ENCODE data around the gene SHOX. TPM values are rescaled to one million over a fixed set of nuclear protein-coding genes. Genes with fewer than 3 reads are reported as not detected.
"Not testable (repeated sequence)": the region's sequence is repeated elsewhere in the genome, so short reads cannot be mapped to it uniquely, and the experiment has no call there.

The SHOX gene
- polyA plus RNA-seq, 1 donor (not counting 4 experiments of a cell fraction or from before 2014, with no cell fraction given), result not detected

DNA sequence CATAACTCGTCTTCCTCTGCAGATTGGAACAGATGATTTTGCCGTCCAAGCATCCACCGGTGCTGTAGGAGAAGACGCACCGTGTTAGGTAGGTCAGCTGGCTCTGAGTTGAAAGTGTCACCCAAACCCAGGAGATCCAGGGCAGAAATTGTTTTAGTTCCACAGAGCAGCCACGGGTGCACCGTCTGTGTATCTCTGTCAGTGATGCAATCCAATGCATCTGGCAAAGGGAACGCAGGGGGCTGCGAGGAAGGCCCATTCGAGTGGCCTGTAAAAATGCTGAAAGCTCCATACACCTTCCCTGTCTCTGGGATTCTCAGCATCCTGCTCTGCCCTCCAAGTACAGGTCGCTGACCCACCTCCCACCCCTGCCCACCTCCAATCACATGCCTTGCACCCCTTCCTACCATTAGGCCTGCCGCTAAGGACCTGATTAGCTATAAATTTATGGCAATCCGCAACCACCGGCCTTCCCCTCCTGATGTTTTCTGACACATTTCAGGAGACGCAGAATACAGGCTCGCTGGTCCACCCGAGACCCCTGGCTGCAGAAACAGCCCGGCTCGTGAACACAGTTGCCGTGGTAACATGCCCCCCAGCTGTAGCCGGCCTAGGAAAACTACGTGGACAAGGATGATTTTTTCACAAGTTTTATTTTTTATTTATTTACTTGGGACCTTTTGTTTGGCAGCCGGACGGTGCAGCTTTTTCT lies 39.7 kb upstream of the SHOX start:
- no peak for FAIRE-seq
- Histone ChIP-seq H3K79me2 (ENCODE audit: control insufficient read depth, insufficient read depth, low read length) (no peaks in the 10 kb centered on the region), H3K4me1 (ENCODE audit: control insufficient read depth, extremely low read depth, insufficient read depth, low read length) (no peaks in the 10 kb centered on the region), H3K27ac (ENCODE audit: control insufficient read depth, insufficient read depth, low read length) (no peak overlapping the region), H4K20me1 (ENCODE audit: control insufficient read depth, extremely low read depth, insufficient read depth, low read length) (no peaks in the 10 kb centered on the region), H3K9ac (ENCODE audit: control insufficient read depth, extremely low read depth, insufficient read depth, low read length) (no peak overlapping the region), H3K36me3 (ENCODE audit: control insufficient read depth in 2 of 2, extremely low read depth in 1 of 2, insufficient read depth in 2 of 2, low read length in 2 of 2) (no peaks in the 10 kb centered on the region), H3K9me1 (ENCODE audit: control insufficient read depth, extremely low read depth, insufficient read depth, low read length) (no peaks in the 10 kb centered on the region), H2AFZ (ENCODE audit: control insufficient read depth, low read length) (no peak overlapping the region), H3K4me2 (ENCODE audit: control insufficient read depth, extremely low read depth, insufficient read depth, low read depth, low read length) (no peak overlapping the region), H3K4me3 (ENCODE audit: control insufficient read depth in 2 of 3, extremely low read depth in 1 of 3, insufficient read depth in 2 of 3, low read depth in 1 of 3, low read length in 3 of 3) (no peak overlapping the region), H3K27me3 (ENCODE audit: control insufficient read depth, extremely low read depth, insufficient read depth, low read length) (no peaks in the 10 kb centered on the region), H3K9me3 (ENCODE audit: control insufficient read depth, low read depth, low read length) (peaks cover 5% of the 10 kb centered on the region)
- dilution Hi-C loops (cut with MboI; ENCODE audit: extremely low pct_ligation_motif_present, low sequenced_read_pairs), result no loop called here
- DNase-seq (ENCODE audit: low read depth, low spot score), result no peak
- TF ChIP-seq, protein P1, sequence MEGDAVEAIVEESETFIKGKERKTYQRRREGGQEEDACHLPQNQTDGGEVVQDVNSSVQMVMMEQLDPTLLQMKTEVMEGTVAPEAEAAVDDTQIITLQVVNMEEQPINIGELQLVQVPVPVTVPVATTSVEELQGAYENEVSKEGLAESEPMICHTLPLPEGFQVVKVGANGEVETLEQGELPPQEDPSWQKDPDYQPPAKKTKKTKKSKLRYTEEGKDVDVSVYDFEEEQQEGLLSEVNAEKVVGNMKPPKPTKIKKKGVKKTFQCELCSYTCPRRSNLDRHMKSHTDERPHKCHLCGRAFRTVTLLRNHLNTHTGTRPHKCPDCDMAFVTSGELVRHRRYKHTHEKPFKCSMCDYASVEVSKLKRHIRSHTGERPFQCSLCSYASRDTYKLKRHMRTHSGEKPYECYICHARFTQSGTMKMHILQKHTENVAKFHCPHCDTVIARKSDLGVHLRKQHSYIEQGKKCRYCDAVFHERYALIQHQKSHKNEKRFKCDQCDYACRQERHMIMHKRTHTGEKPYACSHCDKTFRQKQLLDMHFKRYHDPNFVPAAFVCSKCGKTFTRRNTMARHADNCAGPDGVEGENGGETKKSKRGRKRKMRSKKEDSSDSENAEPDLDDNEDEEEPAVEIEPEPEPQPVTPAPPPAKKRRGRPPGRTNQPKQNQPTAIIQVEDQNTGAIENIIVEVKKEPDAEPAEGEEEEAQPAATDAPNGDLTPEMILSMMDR (optimal IDR thresholded peaks at IDR 0.05 in 1 of 3, IDR thresholded peaks at IDR 0.05 in 1 of 3, conservative IDR thresholded peaks at IDR 0.05 in 1 of 3; ENCODE audit: extremely low read depth in 1 of 3, insufficient read depth in 2 of 3, low read length in 3 of 3), result no peak

DNA sequence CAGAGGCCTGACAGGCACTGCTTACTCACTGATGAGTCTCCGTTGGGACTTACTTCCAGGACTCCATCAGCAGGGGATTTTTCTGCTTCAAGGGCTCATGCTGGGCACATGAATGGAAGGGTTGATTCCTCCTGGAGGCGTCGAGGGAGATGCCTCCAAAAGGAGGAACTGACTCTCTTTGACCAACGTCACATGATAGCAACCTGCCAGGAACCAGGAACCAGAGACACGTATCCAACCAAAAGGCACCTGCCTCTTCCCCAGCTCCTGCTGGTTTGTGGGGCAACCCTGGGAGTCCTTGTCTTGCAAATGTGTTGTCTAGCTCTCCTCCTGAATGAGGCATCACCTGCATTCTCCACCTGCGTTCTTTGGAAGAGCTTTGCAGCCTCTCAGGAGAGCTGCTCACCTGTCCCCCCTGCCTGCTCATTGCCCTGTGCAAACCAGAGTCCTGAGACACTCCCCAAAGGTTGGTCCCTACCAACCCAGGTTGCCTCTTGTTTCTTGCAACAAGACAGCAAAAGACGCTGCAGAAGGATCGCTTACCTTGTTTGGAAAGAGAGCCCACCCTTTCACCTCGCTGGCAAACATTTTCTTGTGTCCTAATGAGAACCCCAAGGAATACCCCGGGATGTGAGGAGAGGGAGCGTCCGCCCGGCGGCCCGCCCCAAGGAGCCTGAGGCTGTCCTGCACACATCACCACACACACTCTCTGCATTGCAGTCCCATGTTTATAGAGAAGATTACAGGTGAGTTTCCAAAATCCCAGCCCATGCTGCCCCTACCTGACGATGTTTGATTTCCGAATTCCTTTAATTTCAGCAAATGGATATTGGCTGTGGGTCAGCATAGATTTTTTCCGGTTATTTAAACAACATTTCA lies 30.5 kb upstream of the SHOX start:
- no peaks in the 10 kb centered on the region for H3K79me2 ChIP-seq (ENCODE audit: control insufficient read depth, insufficient read depth, low read length)
- no peak for TF ChIP-seq EZH2 (IDR thresholded peaks at IDR 0.05; ENCODE audit: low read length)
- TF ChIP-seq, protein P1 (optimal IDR thresholded peaks at IDR 0.05 in 1 of 3, IDR thresholded peaks at IDR 0.05 in 1 of 3, conservative IDR thresholded peaks at IDR 0.05 in 1 of 3; ENCODE audit: extremely low read depth in 1 of 3, insufficient read depth in 2 of 3, low read length in 3 of 3), result no peak
- no peak overlapping the region for H2AFZ ChIP-seq (ENCODE audit: control insufficient read depth, low read length)
- no peak overlapping the region for H3K4me3 ChIP-seq (ENCODE audit: control insufficient read depth in 2 of 3, extremely low read depth in 1 of 3, insufficient read depth in 2 of 3, low read depth in 1 of 3, low read length in 3 of 3)
- no peak overlapping the region for H3K27ac ChIP-seq (ENCODE audit: control insufficient read depth, insufficient read depth, low read length)
- no peaks in the 10 kb centered on the region for H3K27me3 ChIP-seq (ENCODE audit: control insufficient read depth, extremely low read depth, insufficient read depth, low read length)
- no peaks in the 10 kb centered on the region for H3K36me3 ChIP-seq (ENCODE audit: control insufficient read depth in 2 of 2, extremely low read depth in 1 of 2, insufficient read depth in 2 of 2, low read length in 2 of 2)
- no peak overlapping the region for H3K4me2 ChIP-seq (ENCODE audit: control insufficient read depth, extremely low read depth, insufficient read depth, low read depth, low read length)
- DNase-seq (ENCODE audit: low read depth, low spot score) (no peak), FAIRE-seq (no peak)
- peaks cover 2% of the 10 kb centered on the region for H3K9me3 ChIP-seq (ENCODE audit: control insufficient read depth, low read depth, low read length)
- dilution Hi-C loops (cut with MboI; ENCODE audit: extremely low pct_ligation_motif_present, low sequenced_read_pairs), result no loop called here
- no peaks in the 10 kb centered on the region for H3K4me1 ChIP-seq (ENCODE audit: control insufficient read depth, extremely low read depth, insufficient read depth, low read length)
- H3K9ac ChIP-seq (ENCODE audit: control insufficient read depth, extremely low read depth, insufficient read depth, low read length), result no peak overlapping the region
- H4K20me1 ChIP-seq (ENCODE audit: control insufficient read depth, extremely low read depth, insufficient read depth, low read length), result no peaks in the 10 kb centered on the region
- H3K9me1 ChIP-seq (ENCODE audit: control insufficient read depth, extremely low read depth, insufficient read depth, low read length), result no peaks in the 10 kb centered on the region

DNA sequence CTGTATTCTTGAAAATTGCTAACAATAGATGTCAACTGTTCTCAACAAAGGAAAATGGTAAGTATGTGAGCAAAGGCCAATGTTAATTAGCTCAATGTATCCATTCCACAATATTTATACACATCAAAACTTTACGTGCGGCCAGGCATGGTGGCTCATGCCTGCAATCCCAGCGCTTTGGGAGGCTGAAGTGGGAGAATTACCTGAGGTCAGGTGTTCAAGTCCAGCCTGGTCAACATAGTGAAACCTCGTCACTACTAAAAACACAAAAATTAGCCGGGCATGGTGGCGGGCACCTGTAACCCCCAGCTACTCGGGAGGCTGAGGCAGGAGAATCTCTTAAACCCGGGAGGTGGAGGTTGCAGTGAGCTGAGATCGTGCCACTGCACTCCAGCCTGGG lies 27.6 kb upstream of the SHOX start:
- H3K9ac ChIP-seq (ENCODE audit: control insufficient read depth, extremely low read depth, insufficient read depth, low read length); H3K4me3 ChIP-seq (ENCODE audit: control insufficient read depth in 2 of 3, extremely low read depth in 1 of 3, insufficient read depth in 2 of 3, low read depth in 1 of 3, low read length in 3 of 3); H2AFZ ChIP-seq (ENCODE audit: control insufficient read depth, low read length); H3K4me2 ChIP-seq (ENCODE audit: control insufficient read depth, extremely low read depth, insufficient read depth, low read depth, low read length); H3K9me1 ChIP-seq (ENCODE audit: control insufficient read depth, extremely low read depth, insufficient read depth, low read length); dilution Hi-C loops (cut with MboI; ENCODE audit: extremely low pct_ligation_motif_present, low sequenced_read_pairs); H4K20me1 ChIP-seq (ENCODE audit: control insufficient read depth, extremely low read depth, insufficient read depth, low read length); H3K79me2 ChIP-seq (ENCODE audit: control insufficient read depth, insufficient read depth, low read length); H3K27me3 ChIP-seq (ENCODE audit: control insufficient read depth, extremely low read depth, insufficient read depth, low read length); FAIRE-seq; H3K9me3 ChIP-seq (ENCODE audit: control insufficient read depth, low read depth, low read length); DNase-seq (ENCODE audit: low read depth, low spot score); H3K36me3 ChIP-seq (ENCODE audit: control insufficient read depth in 2 of 2, extremely low read depth in 1 of 2, insufficient read depth in 2 of 2, low read length in 2 of 2); H3K27ac ChIP-seq (ENCODE audit: control insufficient read depth, insufficient read depth, low read length); H3K4me1 ChIP-seq (ENCODE audit: control insufficient read depth, extremely low read depth, insufficient read depth, low read length): not testable (repeated sequence)

All from keratinocyte (primary cell).